ENCODE results near the gene TEX38.
"Not testable (repeated sequence)": the region's sequence is repeated elsewhere in the genome, so short reads cannot be mapped to it uniquely, and the experiment has no call there.

TEX38 gene

DNA sequence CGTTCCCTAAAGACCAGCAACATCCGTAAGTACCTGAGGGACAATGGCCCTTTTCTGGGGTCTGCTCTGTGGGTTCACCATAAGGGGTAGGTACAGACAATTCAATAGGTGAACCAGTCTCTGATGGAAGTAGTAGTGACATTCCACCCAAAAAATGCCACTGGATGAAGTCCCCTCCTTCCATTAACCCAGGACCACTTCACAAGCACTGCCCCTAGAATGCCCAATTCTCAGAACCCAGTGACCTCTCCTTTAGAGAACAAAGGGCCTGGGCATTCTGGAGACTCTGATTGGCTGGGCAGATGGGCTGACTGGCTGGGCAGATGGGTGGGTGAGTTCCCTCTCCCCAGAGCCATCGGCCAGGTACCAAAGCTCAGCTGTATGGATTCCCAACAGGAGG, at the start of gene TEX38:
Gene TEX38 (plus strand): TSS at position 301 of the 400 bp plus-strand sequence. CDS start 81 bp downstream, at position 382.
- DNase-seq, result no peak

DNA sequence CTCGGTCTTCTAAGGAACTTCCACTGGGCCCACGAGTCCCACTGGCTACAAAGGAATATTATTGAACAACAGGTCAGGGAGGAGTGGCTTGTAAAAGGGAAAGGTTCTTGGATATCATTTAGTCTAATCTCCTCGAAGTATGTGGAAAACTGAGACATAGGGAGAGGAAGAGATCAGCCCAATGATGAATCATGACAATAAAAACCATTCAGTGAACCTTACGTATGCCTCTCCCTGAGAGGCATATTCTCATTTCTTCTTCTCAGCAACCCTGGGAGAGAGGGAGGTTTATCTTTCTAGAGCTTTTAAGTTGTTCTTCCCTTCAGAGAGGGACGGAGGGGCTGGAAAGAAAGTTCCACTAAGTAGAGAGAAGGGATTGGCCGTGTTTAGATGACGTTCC, 49.7 kb upstream of the TEX38 start:
- no peak for DNase-seq

DNA sequence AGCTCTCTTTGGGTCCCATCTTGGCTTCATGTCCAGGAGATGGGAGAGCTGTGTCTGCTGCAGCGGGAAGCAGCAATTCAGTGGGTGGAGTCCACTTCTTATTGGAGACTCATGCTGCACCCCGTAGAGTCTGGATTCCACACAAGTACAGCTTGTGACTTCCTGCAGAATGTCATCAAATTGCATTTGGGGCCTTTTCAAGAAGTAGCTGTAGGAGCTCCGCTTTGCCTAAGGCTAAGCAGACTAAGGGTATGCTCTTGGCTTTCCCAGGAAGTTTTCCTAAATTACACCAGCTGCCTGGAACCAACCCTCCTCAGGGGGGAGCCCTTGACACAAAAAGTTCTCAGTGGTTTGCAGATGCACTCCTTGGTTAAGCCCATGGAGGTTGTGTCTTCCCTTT, 49.3 kb upstream of the TEX38 start:
- DNase-seq, result no peak

DNA sequence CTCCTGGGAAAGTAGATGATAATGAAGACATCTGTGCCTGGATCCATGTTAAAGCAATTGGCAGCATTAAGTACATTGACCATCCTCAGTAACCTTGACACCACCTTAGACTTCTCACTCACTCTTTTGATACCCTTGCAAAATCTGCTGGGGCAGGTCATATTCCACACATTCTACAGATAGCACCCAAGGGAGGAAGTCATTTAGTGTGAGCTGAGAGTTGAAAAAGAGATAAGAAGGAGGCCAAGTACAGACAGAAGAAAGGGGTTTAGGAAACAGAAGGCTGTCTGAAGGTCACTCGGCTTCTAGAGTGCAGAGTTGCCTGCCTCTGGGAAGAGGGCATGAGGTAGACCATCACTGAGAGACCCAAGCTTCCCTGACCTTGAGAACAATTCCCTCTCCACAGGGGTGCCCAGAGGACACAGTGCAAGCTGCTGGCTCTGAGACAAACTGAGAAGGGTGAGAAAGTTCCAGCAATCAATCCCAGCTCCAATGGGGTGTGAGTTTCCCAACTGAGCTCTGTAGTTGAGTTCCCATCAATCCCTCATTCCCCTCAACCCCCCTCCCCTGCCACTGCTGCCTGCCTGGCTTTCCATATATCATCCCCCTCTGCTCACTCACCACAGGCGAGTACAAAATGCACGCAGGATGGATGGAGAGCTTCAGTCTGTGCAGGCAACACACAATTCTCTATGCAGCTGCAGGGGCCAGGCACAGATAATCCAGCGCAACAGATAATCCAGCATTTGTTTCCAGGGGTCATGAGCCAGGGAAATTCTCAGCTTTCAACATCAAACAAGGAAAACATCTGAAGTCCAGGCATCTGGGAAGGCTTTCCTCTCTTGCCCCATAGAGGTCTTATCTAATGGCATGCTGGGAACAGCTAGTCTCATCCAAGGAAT, 47.7 kb upstream of the TEX38 start:
- no peak for DNase-seq

DNA sequence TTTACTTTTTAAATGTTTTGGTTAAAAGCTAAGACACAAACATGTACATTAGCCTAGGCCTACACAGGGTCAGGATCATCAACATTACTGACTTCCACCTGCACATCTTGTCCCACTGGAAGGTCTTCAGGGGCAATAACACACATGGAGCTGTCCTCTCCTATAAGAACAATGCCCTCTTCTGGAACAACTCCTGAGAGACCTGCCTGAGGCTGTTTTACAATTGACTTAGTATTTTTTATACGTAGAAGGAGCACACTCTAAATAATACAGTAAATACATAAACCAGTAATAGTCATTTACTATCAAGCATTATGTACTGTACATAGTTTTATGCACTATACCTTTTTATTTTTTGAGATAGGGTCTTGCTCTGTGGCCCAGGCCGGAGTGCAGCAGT, 40.9 kb upstream of the TEX38 start:
- DNase-seq, result no peak

DNA sequence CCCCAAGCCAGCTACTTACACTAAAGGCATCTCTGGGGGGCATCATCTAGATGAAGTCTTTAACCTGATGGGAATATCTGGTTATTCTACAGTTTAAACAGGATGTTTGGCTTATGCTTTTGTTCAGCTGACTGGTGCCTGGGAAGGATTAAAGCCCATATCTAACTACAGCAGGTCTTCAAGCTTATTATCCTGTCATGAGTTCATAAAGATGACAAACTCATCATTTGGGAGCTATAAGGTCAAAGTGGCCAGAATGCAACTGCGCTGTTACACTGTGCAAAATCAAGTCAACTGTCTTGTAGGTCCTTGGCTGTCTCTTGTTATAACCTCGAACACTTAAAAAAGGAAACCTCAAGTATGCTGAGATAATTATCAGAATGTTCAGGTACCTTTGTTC, 36.4 kb upstream of the TEX38 start:
- no peak for DNase-seq

DNA sequence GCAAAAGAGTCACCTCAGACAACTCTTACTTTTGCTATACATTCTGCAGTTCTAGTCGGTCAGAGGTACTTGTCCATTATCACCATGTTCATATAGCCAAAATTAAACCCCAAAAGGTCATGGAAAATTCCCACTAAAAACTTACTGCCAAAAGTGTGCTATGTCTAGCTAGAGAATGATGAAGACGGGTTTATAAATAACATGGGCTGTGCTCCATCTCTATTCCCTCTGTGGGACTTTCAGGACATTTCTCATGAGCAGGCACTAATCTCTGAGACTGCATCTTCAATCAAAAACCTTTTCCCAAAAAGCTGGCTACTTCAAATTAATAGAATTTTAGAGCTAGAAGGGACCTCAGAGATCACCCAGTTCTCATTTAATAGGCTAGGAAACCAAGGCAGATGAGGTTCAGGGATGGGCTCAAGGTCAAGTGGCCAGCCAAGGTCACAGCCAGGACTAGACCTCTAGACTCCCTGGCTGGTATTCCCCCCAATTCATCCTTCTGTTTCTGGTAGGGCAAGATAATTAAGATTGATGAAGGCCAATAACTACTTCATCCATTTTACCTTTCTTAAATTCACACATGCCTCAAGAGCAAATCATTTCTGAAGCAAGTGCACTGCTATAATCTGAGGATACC, 34.1 kb upstream of the TEX38 start:
- DNase-seq, result no peak

DNA sequence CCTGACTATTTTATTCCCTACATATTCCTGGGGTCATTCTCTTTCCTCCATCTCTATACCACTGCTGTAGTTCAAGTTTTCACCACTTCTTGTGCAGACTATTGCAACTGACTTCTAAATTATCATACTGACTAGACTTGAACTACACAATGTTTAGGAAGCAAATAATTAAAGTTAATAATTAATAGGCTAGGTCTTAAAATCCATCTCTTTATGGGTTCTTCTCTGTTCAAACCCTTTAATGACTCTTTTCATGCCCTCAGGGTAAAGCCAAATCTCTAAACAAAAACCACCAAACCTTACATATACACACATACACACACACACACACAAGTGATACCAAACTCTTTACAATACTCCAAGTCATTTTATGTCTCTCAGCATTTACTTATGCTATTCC, 32.7 kb upstream of the TEX38 start:
- DNase-seq, result no peak

DNA sequence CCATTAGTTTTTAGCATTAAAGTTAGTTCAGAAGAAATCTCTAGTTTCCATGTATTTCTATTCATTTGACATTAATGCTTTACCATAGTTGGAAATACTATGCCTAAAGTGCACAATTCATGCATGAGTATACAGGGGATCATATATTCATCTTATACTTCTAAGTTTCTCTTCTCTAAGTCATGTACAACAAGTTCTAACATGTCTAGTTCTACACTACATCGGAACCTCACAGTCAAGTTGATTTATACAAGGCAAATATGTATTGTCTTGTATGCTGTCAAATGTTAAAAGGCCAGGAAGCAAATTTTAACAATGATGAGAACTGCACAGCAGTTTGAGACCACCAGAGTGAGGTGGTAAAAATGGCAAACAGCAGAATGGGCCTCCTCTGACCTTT, 32.1 kb upstream of the TEX38 start:
- DNase-seq, result no peak

DNA sequence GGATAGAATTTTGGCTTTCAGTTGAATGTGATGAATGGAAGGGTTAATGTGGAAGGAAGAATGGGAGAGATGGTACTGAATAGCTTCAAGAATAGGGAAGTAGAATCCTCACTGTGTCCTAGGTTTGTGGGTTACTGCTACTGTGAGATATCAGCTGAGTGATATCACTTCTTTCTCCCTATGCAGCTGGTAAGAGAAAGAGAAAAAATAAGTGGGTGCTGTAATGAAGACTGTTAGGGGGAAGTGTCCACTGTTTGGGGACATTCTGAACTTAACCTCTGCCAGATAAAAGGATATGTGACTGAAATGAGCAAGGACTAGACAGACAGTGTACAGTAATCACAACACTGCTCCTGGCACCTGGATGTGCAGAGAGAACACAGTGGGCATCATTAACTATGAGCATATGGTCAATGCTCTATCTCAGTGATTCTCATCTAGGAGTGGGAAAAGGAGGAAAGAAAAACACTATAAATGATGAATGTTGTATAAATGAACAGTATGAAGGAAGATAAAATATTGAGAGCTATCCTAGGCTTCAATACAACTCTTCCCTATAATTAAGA, 29.5 kb upstream of the TEX38 start:
- DNase-seq, result no peak

DNA sequence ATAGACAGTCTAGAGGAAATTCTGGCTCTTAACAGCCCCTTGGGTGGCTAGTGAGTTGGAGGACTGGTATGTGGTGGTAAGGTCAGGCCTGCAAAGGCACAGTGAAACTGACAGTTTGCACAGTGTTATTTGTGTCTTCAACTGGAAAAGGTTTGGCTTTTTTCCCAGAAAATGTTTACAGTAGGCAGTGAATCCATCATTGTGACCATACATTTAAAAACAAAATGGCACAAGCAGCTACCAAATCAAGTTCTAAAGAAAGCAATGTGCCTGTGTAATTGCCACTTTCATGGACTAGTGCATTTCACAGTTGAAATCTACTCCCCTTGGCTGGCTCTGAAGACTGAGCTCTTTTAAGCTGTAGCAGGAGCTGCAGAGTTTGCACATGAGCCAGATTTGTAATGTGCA, 28.3 kb upstream of the TEX38 start:
- no peak for DNase-seq

DNA sequence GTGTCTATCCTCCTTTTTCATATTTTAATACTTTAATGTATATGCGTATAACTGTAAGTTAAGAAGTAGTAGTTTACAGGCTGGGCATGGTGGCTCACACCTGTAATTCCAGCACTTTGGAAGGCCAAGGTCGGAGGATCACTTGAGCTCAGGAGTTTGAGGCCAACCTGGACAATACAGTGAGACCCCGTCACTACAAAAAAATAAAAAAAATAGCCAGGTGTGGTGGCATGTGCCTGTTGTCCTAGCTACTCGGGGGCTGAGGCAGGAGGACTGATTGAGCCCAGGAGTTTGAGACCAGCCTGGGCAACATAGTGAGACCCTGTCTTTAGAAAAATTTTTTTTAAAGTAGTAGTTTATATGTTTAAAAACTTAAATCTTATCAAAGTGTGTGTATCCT, 25.8 kb upstream of the TEX38 start:
- no peak for DNase-seq

DNA sequence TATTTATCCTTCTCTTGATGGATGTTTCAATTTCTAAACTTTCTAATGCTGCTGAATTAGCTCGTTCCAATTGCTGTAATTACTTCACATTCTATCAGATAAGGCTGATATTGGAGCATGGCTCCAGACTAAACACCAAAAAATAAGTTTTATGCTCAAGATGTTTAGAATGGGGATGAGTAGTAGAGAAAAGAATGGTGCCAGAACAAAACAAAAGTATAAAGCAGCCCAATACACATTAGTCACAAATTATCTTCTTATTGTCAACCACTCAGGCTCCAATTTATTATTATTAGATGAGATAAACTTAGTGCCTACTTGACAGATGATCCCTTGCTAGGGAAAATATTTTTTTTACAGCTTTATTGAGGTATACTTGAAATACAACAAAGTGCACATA, 25.3 kb upstream of the TEX38 start:
- no peak for DNase-seq

DNA sequence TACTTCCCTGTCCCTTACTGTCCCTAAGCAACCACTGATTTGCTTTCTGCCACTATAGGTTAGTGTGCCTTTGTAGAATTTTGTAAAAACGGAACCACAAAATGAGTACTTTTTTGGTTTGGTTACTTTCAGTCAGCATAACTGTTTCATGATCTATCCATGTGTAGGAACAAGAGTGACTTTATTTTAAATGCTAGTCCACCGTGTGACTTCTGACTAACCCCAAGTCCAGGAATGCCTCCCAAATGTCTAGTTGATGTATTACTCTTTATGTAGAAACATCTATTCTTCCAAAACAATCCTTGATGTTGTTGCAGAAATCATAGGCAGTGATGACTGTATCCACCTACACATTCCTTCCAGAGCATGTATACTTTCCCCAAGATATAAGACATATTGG, 24.8 kb upstream of the TEX38 start:
- no peak for DNase-seq

DNA sequence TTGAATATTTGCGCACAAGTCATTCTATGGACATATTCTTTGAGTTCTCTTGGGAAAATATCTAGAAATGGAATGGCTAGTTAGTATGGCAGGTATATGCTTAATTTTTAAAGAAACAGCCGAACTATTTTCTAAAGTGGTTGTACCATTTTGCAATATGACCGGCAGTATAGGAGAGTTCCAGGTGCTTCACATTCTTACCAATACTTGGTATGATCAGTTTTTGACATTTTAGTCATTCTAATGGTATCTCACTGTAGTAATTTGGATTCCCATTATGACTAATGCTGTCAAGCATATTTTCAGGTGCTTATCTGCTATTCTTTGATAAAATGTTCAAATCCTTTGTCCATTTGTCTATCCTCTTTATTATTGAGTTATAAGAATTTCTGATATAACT, 24.0 kb upstream of the TEX38 start:
- DNase-seq, result no peak

DNA sequence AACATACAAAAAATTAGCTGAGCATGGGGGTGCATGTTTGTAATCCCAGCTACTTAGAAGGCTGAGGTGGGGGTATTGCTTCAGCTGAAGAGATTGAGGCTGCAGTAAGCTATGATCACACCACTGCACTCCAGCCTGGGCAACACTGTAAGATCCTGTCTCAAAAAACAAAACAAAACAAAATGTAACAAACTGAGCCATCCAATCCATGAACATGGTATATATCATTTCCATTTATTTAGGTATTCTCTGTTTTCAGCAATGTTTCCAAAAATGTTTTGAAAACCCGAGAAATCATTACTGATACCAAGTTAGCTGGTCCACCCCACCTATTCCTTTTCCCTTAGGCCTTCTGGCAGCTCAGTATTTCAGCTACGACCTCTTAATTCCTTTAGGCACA, 21.9 kb upstream of the TEX38 start:
- no peak for DNase-seq

DNA sequence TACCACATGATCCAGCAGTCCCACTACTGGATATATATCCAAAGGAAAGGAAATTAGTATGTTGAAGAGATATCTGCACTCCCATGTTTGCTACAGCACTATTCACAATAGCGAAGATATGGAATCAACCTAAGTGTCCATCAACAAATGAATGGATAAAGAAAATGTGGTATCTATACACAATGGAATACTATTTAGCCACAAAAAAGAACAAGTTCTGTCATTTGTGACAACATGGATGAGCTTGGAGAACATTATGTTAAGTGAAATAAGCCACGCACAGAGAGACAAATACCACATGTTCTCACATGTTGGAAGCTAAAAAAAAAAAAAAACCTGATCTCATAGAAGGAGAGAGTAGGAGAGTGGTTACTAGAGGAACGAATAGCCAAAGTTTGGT, 21.2 kb upstream of the TEX38 start:
- no peak for DNase-seq

DNA sequence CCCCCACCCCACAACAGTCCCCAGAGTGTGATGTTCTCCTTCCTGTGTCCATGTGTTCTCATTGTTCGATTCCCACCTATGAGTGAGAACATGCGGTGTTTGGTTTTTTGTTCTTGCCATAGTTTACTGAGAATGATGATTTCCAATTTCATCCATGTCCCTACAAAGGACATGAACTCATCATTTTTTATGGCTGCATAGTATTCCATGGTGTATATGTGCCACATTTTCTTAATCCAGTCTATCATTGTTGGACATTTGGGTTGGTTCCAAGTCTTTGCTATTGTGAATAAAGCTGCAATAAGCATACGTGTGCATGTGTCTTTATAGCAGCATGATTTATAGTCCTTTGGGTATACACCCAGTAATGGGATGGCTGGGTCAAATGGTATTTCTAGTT, 20.5 kb upstream of the TEX38 start:
- not testable (repeated sequence) for DNase-seq

DNA sequence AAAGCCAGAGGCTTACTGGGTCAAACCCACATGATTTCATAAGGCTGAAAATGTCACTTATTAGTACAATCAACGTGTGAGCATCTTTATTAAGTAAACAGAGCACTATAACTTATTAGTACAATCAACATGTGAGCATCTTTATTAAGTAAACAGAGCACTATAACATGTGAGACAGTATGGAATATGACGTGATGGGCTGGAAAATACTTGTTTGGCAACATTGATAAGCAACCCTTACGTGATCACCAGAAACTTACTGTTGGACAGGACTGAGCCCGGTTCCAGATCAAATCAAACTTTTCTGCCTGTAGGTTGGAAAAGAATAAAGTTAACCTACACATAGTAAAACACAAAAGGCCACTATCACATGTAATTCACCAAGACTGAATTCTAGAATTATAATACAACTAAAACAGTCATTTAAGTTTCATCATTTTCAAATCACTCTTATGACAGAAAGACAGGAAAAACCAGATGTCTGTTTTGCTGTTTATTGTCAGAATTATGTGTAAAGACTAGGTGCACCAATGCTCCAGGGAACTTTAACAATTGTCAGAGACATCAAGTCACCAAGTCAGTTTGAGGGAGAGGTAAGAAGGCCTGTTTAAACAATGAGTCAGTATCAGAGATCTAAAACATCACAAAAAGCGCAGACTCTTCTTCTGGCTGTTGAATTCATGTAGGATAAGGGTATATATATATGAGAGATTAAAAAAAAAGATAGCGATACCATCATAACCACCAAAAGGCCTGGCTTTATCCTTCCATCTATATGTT, 19.1 kb upstream of the TEX38 start:
- DNase-seq, result no peak

DNA sequence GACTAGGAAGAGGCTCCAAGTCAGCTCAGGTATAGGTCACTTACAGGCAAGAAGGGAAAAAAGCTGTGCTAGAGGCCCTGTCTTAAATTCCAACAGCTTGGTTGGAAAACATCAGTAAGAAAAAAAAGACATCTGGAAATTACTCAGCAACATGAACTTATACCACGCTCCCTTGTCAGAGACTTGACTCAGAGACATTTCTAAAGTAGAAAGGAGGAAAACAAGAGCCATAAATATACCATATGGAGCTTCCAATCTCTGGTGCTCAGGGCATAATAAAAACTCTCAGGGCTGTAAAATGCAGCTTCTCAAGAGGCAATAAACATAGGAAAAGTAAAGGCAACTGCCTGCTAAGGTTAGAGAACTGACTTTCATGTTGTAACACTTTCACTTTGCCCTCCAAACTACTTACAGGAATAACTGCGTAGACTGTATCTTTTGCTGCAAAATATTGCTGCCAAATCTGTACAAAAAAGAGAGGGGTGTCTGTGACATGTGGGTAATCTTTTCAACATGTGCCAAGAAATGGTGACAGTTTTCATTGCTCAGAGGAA, 18.2 kb upstream of the TEX38 start:
- DNase-seq, result no peak

DNA sequence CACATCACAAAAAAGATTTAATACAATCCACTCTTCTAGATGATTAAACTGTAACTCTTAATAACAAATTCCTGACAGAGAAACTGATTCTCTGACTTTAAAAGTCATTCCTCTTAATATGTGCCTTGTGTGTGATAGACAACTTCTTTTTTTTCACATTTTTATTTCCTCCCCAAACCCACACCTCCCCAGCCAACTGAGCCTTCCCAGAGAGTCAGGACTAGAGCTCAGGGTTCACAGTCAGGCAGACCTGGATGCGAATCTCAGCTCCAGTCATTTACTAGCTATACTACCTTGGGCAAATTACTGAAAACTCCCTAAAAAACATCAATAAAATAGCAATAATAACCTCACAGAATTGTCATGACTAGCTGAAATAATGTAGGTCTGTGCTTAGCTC, 17.6 kb upstream of the TEX38 start:
- DNase-seq, result no peak

DNA sequence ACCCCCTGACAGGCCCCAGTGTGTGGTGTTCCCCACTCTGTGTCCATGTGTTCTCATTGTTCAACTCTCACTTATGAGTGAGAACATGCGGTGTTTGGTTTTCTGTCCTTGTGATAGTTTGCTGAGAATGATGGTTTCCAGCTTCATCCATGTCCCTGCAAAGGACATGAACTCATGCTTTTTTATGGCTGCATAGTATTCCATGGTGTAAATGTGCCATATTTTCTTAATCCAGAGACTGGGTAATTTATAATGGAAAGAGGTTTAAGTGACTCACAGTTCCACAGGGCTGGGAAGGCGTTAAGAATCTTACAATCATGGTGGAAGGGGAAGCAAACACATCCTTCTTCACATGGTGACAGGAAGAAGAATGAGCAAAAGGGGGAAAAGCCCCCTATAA, 17.0 kb upstream of the TEX38 start:
- not testable (repeated sequence) for DNase-seq

DNA sequence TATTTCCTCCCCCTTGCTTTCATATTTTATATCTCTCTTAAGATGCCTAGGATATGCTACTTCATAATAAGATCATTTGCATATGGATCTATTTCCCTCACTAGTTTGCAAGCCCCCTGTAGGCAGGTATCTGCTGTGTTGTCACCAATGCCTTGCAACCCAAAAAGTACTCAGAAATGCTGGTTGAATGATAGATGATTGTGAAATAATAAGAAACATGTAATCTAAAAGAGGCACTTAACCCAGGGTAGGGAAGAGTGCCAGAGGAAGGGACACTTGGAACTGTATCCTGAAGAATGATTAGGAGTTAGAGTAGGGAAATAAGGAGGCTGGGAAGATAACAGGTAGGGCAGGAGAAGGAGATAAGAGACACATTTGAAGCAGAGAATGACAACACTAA, 15.8 kb upstream of the TEX38 start:
- DNase-seq, result no peak
